ENCODE data around the gene MMADHC.

The MMADHC gene

DNA sequence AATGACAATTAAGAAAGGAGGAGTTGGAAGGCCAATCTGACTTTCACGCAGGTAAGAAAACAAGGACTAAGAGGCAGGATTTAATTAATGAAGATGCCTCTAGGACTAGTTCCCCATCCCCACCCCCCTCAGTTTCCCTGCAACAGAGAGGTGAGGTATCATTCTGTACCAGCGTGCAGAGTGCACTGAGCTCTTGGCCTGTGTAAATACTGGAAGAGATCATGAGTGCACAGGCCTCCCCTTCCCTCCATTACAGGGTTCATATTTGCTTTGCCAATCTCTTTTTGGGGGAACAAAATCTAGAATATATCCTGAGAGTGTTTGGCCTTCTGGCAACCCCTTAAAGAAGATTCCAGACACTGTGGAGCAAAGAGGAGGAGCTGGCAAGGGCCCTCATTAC lies 60.9 kb downstream of the MMADHC start:
- Histone ChIP-seq H3K9me3 (ENCODE audit: control insufficient read depth, low read length) (no peaks in the 10 kb centered on the region), H3K4me3 (ENCODE audit: extremely low read depth, insufficient read depth, low read length, poor library complexity, severe bottlenecking) (no peak overlapping the region), H3K27ac (ENCODE audit: low read depth, low read length, severe bottlenecking) (no peak overlapping the region), H3K4me1 (ENCODE audit: control insufficient read depth, insufficient read depth, low read length, poor library complexity, severe bottlenecking) (no peaks in the 10 kb centered on the region), H3K36me3 (ENCODE audit: control insufficient read depth, insufficient read depth, low read length) (no peaks in the 10 kb centered on the region)
- WGBS, 2 experiments (ENCODE audit: insufficient coverage in 2 of 2) = 80% methylated on average over 1 of the region's 2 CpGs; no CpG with 5 or more reads in 1 of the 2 experiments

DNA sequence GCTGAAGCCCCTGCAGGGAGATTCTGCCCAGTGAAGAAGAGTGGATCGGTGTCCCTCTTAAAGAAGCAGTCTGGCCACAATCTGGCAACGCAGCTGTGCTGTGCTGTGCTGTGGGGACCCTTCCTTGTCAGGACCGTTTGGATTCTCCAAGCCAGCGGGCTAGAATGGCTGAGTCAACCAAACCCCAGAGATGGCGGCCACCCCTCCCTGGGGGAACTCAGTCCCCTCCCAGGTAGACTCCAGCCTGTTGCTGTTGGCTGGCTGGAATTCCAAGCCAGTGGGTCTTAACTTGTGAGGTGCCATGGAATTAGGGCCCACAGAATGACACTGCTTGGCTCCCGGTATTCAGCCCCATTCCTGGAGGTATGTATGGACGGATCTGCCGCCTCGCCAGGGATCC lies 62.3 kb downstream of the MMADHC start:
- WGBS, 2 experiments (ENCODE audit: insufficient coverage in 2 of 2) = 88 to 97% methylated on average over 8 to 9 of the region's 9 CpGs
- Histone ChIP-seq H3K4me3 (ENCODE audit: extremely low read depth, insufficient read depth, low read length, poor library complexity, severe bottlenecking) (no peak overlapping the region), H3K27ac (ENCODE audit: low read depth, low read length, severe bottlenecking) (no peak overlapping the region), H3K9me3 (ENCODE audit: control insufficient read depth, low read length) (no peaks in the 10 kb centered on the region), H3K4me1 (ENCODE audit: control insufficient read depth, insufficient read depth, low read length, poor library complexity, severe bottlenecking) (no peaks in the 10 kb centered on the region), H3K36me3 (ENCODE audit: control insufficient read depth, insufficient read depth, low read length) (no peaks in the 10 kb centered on the region)

All from mesodermal cell (in vitro differentiated cells).